ENCODE measurements around the gene FLT4. TPM values are rescaled to one million over a fixed set of nuclear protein-coding genes. Genes with fewer than 3 reads are reported as not detected.

FLT4 gene
- total RNA-seq, 1 donor from 2014 or later, result 0.51 TPM

GRCh38 chr5:180613814-180614188 lies 35.6 kb downstream of the FLT4 start:
- Mint-ChIP-seq H3K4me3 (ENCODE audit: unreplicated experiment) (no peak overlapping the region), H3K4me1 (ENCODE audit: unreplicated experiment) (peaks cover 4% of the 10 kb centered on the region), H3K27ac (ENCODE audit: unreplicated experiment) (no peak overlapping the region), H3K36me3 (ENCODE audit: unreplicated experiment) (no peaks in the 10 kb centered on the region), H3K27me3 (ENCODE audit: unreplicated experiment) (peaks cover 3% of the 10 kb centered on the region), H3K9me3 (ENCODE audit: unreplicated experiment) (no peaks in the 10 kb centered on the region)
- no peak for DNase-seq (ENCODE audit: extremely low spot score, unreplicated experiment)
- TF ChIP-seq, protein P1, sequence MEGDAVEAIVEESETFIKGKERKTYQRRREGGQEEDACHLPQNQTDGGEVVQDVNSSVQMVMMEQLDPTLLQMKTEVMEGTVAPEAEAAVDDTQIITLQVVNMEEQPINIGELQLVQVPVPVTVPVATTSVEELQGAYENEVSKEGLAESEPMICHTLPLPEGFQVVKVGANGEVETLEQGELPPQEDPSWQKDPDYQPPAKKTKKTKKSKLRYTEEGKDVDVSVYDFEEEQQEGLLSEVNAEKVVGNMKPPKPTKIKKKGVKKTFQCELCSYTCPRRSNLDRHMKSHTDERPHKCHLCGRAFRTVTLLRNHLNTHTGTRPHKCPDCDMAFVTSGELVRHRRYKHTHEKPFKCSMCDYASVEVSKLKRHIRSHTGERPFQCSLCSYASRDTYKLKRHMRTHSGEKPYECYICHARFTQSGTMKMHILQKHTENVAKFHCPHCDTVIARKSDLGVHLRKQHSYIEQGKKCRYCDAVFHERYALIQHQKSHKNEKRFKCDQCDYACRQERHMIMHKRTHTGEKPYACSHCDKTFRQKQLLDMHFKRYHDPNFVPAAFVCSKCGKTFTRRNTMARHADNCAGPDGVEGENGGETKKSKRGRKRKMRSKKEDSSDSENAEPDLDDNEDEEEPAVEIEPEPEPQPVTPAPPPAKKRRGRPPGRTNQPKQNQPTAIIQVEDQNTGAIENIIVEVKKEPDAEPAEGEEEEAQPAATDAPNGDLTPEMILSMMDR (IDR thresholded peaks at IDR 0.05), result no peak

- Mint-ChIP-seq H3K27ac (ENCODE audit: unreplicated experiment) (no peak overlapping the region), H3K4me3 (ENCODE audit: unreplicated experiment) (no peak overlapping the region), H3K27me3 (ENCODE audit: unreplicated experiment) (peaks cover under 1% of the 10 kb centered on the region), H3K9me3 (ENCODE audit: unreplicated experiment) (no peaks in the 10 kb centered on the region), H3K36me3 (ENCODE audit: unreplicated experiment) (no peaks in the 10 kb centered on the region), H3K4me1 (ENCODE audit: unreplicated experiment) (peaks cover under 1% of the 10 kb centered on the region)
- TF ChIP-seq, protein P1 (IDR thresholded peaks at IDR 0.05), result no peak
- no peak for DNase-seq (ENCODE audit: extremely low spot score, unreplicated experiment)
These were observed 36.1 kb downstream of the FLT4 start for GRCh38 chr5:180613188-180613813.

GRCh38 chr5:180612683-180613082 lies 36.7 kb downstream of the FLT4 start:
- Mint-ChIP-seq H3K4me3 (ENCODE audit: unreplicated experiment) (no peak overlapping the region), H3K9me3 (ENCODE audit: unreplicated experiment) (no peaks in the 10 kb centered on the region), H3K27me3 (ENCODE audit: unreplicated experiment) (no peaks in the 10 kb centered on the region), H3K36me3 (ENCODE audit: unreplicated experiment) (no peaks in the 10 kb centered on the region), H3K4me1 (ENCODE audit: unreplicated experiment) (no peaks in the 10 kb centered on the region), H3K27ac (ENCODE audit: unreplicated experiment) (no peak overlapping the region)
- no peak for DNase-seq (ENCODE audit: extremely low spot score, unreplicated experiment)
- TF ChIP-seq, protein P1 (IDR thresholded peaks at IDR 0.05), result no peak

- Mint-ChIP-seq H3K4me3 (ENCODE audit: unreplicated experiment) (no peak overlapping the region), H3K4me1 (ENCODE audit: unreplicated experiment) (no peaks in the 10 kb centered on the region), H3K36me3 (ENCODE audit: unreplicated experiment) (no peaks in the 10 kb centered on the region), H3K27me3 (ENCODE audit: unreplicated experiment) (no peaks in the 10 kb centered on the region), H3K9me3 (ENCODE audit: unreplicated experiment) (no peaks in the 10 kb centered on the region), H3K27ac (ENCODE audit: unreplicated experiment) (no peak overlapping the region)
- DNase-seq (ENCODE audit: extremely low spot score, unreplicated experiment), result no peak
- TF ChIP-seq, protein P1 (IDR thresholded peaks at IDR 0.05), result no peak
These were observed 38.1 kb downstream of the FLT4 start for GRCh38 chr5:180611140-180611850.

- Mint-ChIP-seq H3K9me3 (ENCODE audit: unreplicated experiment) (no peaks in the 10 kb centered on the region), H3K27ac (ENCODE audit: unreplicated experiment) (no peak overlapping the region), H3K27me3 (ENCODE audit: unreplicated experiment) (peaks cover 2% of the 10 kb centered on the region), H3K4me3 (ENCODE audit: unreplicated experiment) (no peak overlapping the region), H3K36me3 (ENCODE audit: unreplicated experiment) (no peaks in the 10 kb centered on the region), H3K4me1 (ENCODE audit: unreplicated experiment) (no peaks in the 10 kb centered on the region)
- TF ChIP-seq, protein P1 (IDR thresholded peaks at IDR 0.05), result no peak
- no peak for DNase-seq (ENCODE audit: extremely low spot score, unreplicated experiment)
These were observed 39.4 kb downstream of the FLT4 start for GRCh38 chr5:180609817-180610550.

All from osteocyte (in vitro differentiated cells).